Mesothelial cell of epicardium (in vitro differentiated cells): ENCODE measurements around the gene LILRB2. TPM values are rescaled to one million over a fixed set of nuclear protein-coding genes. Genes with fewer than 3 reads are reported as not detected.
"Not testable (repeated sequence)": the region's sequence is repeated elsewhere in the genome, so short reads cannot be mapped to it uniquely, and the experiment has no call there.

Experiments
- DNase-seq, 2 experiments: peaks; one replicate each; pipeline ENCODE4 v3.0.0; 2021; ENCODE audit warnings: low spot score in 2 of 2; ENCODE audit not compliant: unreplicated experiment in 2 of 2
- H3K27ac Mint-ChIP-seq: 2 replicates; pipeline ENCODE4 v1.8.0; 2021; ENCODE audit warnings: mixed read lengths
- H3K27me3 Mint-ChIP-seq: 2 replicates; pipeline ENCODE4 v1.8.0; 2021; ENCODE audit warnings: low read depth, mixed read lengths
- H3K36me3 Mint-ChIP-seq: 2 replicates; pipeline ENCODE4 v1.8.0; 2021; ENCODE audit warnings: mixed read lengths
- H3K4me1 Mint-ChIP-seq: 2 replicates; pipeline ENCODE4 v1.8.0; 2021; ENCODE audit warnings: mixed read lengths
- H3K4me3 Mint-ChIP-seq: 2 replicates; pipeline ENCODE4 v1.8.0; 2021; ENCODE audit warnings: mild to moderate bottlenecking, moderate library complexity, mixed read lengths
- H3K9me3 Mint-ChIP-seq: 2 replicates; pipeline ENCODE4 v1.8.0; 2021; ENCODE audit warnings: mixed read lengths
- CTCF ChIP-seq: fragments of 200-600 bp; sonication (generic); IDR thresholded peaks from one replicate; pipeline ENCODE4 v1.5.0; 2021; ENCODE audit warnings: antibody characterized with exemption; ENCODE audit not compliant: unreplicated experiment
- total RNA-seq: library from RNA; stranded (reverse); gene quantifications from 3 replicates; pipeline ENCODE4 v1.2.1, GENCODE V29; 2021

LILRB2 gene
- total RNA-seq, 1 donor from 2014 or later: not detected

DNA sequence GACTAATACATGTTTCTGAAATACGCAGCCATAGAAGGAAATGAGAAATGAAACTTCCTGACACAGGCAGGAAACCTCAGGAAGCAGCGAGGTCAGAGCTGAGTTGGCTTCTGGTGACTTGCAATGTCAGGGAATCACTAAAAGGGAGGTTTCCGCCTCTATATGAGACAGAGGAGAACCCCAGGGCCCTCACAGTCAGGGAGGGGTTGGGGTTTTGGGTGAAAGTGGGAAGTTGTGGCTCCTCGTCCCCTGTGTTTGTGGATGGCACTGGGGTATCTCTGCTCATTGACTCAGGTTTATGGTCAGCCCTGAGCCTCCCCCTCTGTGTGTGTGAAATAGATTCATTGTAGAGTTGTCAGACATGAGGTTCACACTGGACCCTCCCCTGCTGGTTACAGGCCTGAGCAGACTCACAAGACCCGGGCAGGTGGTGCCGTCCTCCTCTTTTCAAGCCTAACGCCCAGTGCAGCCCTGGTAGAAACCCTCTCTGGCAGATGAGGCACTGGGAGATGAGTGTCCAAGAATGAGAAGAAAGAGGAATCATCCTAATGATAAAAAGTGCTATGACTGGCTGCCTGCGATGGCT, 32.8 kb downstream of the LILRB2 start:
- H3K27me3 Mint-ChIP-seq: peaks cover 44% of the 10 kb centered on the region
- H3K4me1 Mint-ChIP-seq: peaks cover under 1% of the 10 kb centered on the region
- DNase-seq: no peak

DNA sequence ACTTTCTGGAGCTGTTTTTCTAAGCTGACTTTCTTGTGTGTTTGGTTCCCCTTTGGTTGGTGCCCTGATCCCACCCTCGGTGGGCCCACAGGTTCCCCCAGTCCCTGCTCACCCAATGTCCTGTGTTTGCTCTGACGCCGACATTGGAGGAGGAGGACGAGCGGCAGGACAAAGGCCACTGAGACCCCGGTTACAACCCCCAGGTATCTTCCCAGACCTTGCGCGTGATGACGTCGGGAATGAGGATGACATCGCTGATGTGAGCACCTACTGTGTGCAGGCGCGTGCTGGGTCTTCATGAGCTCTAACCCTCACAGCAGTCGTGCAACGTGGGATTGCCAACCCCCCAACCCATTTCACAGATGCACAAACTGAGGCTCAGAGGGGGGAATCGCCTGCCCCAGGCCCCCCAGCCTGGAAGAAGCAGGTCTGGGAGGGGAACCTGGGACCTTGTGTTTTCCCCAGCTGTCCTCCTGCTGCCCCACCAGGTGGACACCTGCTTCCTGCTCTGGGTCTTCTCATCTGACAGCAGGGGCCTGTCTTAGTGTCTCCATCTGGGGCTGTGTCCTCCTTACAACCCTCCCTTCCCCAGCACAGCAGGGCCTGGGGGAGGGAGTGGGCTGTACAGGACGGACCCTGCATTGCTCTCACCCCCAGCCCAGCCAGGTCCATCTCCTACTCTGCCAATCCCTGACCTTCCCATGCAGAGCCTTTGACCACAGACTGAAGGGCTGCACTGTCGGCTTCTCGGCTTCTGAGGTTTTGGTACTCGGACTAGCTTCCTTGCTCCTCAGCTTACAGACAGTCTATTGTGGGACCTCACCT, 33.6 kb downstream of the LILRB2 start:
- H3K4me3 Mint-ChIP-seq: no peak overlapping the region
- no peak overlapping the region for H3K27ac Mint-ChIP-seq
- no peaks in the 10 kb centered on the region for H3K36me3 Mint-ChIP-seq
- no peak for DNase-seq
- no peaks in the 10 kb centered on the region for H3K9me3 Mint-ChIP-seq
- H3K27me3 Mint-ChIP-seq: peaks cover 41% of the 10 kb centered on the region
- H3K4me1 Mint-ChIP-seq: peaks cover 2% of the 10 kb centered on the region
- no peak for TF ChIP-seq CTCF

More for the DNA sequence above, 32.8 kb downstream of the LILRB2 start:
- no peaks in the 10 kb centered on the region for H3K36me3 Mint-ChIP-seq
- no peaks in the 10 kb centered on the region for H3K9me3 Mint-ChIP-seq
- no peak for TF ChIP-seq CTCF
- no peak overlapping the region for H3K4me3 Mint-ChIP-seq
- no peak overlapping the region for H3K27ac Mint-ChIP-seq

GRCh38 chr19:54245936-54246335, 35.0 kb downstream of the LILRB2 start:
- no peak overlapping the region for H3K27ac Mint-ChIP-seq
- H3K4me1 Mint-ChIP-seq: peaks cover 2% of the 10 kb centered on the region
- no peaks in the 10 kb centered on the region for H3K36me3 Mint-ChIP-seq
- no peak for DNase-seq
- no peaks in the 10 kb centered on the region for H3K9me3 Mint-ChIP-seq
- peaks cover 40% of the 10 kb centered on the region for H3K27me3 Mint-ChIP-seq
- TF ChIP-seq CTCF: no peak
- no peak overlapping the region for H3K4me3 Mint-ChIP-seq

DNA sequence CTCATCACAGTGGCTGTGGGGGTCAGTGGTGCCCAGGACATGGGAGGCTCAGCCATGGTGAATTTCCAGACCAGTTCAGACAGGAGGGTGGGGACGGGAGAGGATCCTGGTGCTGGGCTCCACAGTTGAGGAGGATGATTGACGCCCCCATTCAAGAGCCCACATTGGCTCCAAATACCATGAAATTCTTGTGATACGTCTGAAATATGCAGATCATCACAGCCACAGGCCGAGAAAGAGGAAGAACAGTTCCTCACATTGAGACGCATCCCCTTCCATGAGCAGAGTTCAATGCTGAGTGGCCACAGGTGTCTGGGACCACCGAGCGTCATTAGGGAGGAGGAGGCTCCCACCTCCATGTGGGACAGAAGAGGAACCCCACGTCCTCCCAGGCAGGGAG, 37.1 kb downstream of the LILRB2 start:
- not testable (repeated sequence) for H3K27ac Mint-ChIP-seq, H3K36me3 Mint-ChIP-seq, DNase-seq, H3K4me3 Mint-ChIP-seq, H3K9me3 Mint-ChIP-seq, H3K4me1 Mint-ChIP-seq
- peaks cover 35% of the 10 kb centered on the region for H3K27me3 Mint-ChIP-seq

- not testable (repeated sequence) for H3K9me3 Mint-ChIP-seq, DNase-seq, H3K4me3 Mint-ChIP-seq, H3K4me1 Mint-ChIP-seq, H3K27ac Mint-ChIP-seq, H3K36me3 Mint-ChIP-seq
- H3K27me3 Mint-ChIP-seq: peaks cover 34% of the 10 kb centered on the region
These were observed 38.3 kb downstream of the LILRB2 start, which contains the start of gene LILRA6 for GRCh38 chr19:54242646-54243045. TSS of gene LILRA6 (minus strand) at chr19:54242790.

- H3K4me3 Mint-ChIP-seq, DNase-seq, H3K36me3 Mint-ChIP-seq, H3K27ac Mint-ChIP-seq, H3K4me1 Mint-ChIP-seq, H3K9me3 Mint-ChIP-seq: not testable (repeated sequence)
- H3K27me3 Mint-ChIP-seq: peaks cover 37% of the 10 kb centered on the region
These were observed 38.7 kb downstream of the LILRB2 start for GRCh38 chr19:54242234-54242633.

GRCh38 chr19:54240372-54241336, 40.3 kb downstream of the LILRB2 start:
- peaks cover 51% of the 10 kb centered on the region for H3K27me3 Mint-ChIP-seq
- H3K36me3 Mint-ChIP-seq, H3K4me1 Mint-ChIP-seq, H3K9me3 Mint-ChIP-seq, H3K4me3 Mint-ChIP-seq, H3K27ac Mint-ChIP-seq, DNase-seq: not testable (repeated sequence)

GRCh38 chr19:54239491-54240371, 41.2 kb downstream of the LILRB2 start:
- H3K9me3 Mint-ChIP-seq, H3K4me1 Mint-ChIP-seq, H3K4me3 Mint-ChIP-seq, H3K36me3 Mint-ChIP-seq, DNase-seq, H3K27ac Mint-ChIP-seq: not testable (repeated sequence)
- H3K27me3 Mint-ChIP-seq: peaks cover 52% of the 10 kb centered on the region
